HG02571 (cell line): ENCODE measurements around the gene PKN1.
"Not testable (repeated sequence)": the region's sequence is repeated elsewhere in the genome, so short reads cannot be mapped to it uniquely, and the experiment has no call there.

Source experiments
- ATAC-seq: cut with Tn5 transposase; IDR thresholded peaks from one replicate; pipeline ENCODE4 v1.9.1; 2021; ENCODE audit warnings: mild to moderate bottlenecking, moderate library complexity; ENCODE audit not compliant: unreplicated experiment

PKN1 gene

DNA sequence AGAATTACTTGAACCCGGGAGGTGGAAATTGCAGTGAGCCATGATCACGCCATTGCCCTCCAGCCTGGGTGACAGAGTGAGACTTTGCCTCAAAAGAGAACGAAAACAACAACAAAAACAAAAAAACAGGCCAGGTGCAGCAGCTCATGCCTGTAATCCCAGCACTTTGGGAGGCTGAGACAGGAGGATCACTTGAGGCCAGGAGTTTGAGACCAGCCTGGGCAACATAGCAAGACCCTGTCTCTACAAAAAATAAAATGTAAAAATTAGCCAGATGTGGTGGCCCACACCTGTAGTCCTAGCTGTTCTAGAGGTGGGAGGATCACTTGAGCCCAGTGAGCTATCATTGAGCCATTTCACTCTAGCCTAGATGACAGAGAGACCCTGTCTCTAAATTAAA lies 19.2 kb downstream of the PKN1 start:
- not testable (repeated sequence) for ATAC-seq

DNA sequence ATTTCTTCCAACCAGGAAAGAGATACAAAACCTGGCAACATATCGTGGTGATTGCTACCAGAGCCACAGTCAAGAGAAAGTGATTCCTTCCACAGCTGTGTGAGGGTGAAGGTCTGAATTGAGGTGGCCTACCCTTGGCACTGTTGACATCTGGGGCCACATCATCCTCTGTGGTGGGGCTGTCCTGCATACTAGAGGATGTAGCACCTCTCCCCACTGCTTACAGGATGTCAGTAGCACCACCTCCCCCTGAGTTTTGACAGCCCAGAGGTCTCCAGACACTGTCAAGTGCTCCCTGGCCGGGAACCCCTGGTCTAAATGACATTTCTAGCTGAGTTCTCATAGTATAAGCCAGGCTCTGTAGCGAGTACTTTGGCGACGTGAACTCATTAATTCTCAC lies 26.6 kb downstream of the PKN1 start:
- ATAC-seq: no peak

DNA sequence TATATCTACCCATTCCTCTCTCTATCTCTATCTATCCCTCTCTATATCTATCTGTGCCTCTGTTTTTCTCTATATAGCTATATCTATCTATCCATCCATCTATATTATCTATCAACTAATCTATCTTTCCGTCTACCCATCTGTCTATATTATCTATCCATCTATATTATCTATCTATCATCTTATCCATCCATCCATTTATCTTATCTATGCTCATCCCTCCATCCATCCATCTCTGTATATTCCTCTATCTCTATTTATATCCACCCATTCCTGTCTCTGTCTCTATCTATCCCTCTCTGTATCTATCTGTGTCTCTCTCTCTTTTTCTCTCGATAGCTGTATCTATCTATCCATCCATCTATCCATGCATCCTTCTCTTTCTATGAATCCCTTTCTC lies 27.8 kb downstream of the PKN1 start:
- no peak for ATAC-seq

DNA sequence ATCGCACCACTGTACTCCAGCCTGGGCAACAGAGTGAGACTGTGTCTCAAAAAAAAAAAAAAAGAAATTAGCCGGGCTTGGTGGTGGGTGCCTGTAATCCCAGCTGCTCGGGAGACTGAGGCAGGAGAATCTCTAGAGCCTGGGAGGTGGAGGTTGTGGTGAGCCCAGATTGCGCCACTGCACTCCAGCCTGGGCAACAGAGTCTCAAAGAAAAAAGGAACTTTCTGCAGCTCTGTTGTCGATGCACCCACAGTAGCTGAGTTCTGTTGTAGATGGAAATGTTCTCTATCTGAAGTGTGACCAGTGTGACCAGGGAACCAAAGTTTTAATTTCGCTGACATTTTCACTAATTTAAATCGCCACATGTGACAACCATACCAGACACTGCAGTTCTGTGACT lies 29.3 kb downstream of the PKN1 start:
- ATAC-seq: not testable (repeated sequence)

DNA sequence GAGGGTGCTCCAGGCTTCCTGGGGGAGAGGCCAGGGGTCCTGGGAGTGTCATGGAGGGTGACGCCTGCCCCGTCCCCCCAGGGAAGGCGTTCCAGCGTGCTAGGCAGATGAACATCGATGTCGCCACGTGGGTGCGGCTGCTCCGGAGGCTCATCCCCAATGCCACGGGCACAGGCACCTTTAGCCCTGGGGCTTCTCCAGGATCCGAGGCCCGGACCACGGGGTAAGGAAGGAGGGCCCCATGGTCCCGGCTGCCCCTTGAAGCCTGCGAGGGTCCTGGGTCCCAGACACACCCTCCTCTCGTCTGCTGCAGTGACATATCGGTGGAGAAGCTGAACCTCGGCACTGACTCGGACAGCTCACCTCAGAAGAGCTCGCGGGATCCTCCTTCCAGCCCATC lies 30.6 kb downstream of the PKN1 start:
- ATAC-seq: no peak

DNA sequence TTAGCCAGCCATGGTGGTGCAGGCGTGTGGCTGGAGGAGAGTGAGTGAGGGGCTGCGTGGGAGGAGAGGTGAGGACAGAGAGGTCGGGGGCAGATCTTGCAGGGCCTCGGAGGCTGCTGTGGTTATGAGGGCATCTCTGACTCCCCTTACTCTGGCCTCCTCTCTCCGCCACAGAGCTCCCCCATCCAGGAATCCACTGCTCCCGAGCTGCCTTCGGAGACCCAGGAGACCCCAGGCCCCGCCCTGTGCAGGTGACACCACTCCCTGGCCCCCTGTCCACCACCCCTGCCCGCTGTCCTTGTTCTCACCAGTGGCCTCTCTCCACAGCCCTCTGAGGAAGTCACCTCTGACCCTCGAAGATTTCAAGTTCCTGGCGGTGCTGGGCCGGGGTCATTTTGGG lies 34.3 kb downstream of the PKN1 start:
- ATAC-seq: no peak

DNA sequence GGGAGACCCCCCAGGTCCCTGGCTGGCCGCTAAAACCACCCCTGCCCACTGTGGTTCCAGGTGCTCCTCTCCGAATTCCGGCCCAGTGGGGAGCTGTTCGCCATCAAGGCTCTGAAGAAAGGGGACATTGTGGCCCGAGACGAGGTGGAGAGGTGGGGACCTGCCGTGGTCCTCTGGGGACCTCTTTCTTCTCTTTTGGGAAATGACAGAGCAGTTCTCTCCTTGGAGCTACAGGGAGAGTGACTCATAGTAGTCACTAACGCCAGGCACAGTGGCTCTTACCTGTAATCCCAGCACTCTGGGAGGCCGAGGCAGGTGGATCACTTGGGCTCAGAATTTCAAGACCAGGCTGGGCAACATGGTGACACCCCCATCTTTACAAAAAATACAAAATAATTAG lies 34.7 kb downstream of the PKN1 start:
- ATAC-seq: no peak

DNA sequence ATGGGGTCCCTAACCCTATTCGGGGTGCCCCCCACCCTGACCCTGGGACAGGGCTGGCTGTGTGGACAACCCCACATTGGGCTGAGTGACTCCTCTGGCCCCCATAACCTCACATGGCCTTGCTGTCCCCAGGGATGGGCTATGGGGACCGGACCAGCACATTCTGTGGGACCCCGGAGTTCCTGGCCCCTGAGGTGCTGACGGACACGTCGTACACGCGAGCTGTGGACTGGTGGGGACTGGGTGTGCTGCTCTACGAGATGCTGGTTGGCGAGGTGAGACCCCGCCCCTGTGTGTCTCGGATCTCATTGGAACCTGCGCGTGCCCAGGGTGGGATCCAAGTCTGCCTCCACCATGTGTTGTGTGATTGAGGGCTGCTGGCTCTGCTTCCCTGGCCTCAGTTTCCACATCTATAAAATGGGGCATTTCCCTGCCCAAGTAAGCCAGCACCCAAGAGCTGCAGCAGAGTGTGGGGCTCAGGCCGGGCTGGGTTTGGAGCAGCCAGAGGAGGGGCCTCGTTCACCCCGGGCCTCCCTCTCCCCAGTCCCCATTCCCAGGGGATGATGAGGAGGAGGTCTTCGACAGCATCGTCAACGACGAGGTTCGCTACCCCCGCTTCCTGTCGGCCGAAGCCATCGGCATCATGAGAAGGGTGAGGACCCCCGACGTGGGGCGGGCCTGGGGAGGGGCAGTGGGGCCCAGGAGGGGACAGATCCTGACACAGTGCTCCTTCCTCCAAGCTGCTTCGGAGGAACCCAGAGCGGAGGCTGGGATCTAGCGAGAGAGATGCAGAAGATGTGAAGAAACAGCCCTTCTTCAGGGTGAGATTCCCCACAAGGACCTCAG lies 37.1 kb downstream of the PKN1 start:
- ATAC-seq: no peak

DNA sequence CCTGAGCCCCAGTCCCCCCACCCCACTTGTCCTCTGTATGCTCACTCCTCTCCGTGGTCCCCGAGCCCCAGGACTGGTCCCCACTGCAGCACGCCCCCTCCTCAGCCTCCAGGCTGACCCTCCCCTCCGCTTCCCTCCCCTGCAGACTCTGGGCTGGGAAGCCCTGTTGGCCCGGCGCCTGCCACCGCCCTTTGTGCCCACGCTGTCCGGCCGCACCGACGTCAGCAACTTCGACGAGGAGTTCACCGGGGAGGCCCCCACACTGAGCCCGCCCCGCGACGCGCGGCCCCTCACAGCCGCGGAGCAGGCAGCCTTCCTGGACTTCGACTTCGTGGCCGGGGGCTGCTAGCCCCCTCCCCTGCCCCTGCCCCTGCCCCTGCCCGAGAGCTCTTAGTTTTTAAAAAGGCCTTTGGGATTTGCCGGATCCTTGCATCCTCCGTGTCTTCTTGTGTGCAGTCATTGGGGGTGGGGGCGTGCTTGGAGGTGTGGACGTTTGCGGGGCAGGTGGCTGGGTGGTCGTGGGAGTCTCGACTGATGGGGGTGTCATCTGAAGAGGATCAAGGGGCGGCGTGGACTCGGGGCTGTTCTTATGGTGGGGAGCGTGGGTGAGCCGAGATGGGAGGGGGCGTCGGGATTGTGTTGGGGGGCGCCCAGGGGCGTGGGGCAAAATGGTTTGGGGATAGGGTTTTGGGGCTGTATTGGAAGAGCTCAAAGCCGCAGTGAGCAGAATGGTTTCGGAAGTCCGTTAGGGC lies 38.5 kb downstream of the PKN1 start:
- ATAC-seq: no peak

DNA sequence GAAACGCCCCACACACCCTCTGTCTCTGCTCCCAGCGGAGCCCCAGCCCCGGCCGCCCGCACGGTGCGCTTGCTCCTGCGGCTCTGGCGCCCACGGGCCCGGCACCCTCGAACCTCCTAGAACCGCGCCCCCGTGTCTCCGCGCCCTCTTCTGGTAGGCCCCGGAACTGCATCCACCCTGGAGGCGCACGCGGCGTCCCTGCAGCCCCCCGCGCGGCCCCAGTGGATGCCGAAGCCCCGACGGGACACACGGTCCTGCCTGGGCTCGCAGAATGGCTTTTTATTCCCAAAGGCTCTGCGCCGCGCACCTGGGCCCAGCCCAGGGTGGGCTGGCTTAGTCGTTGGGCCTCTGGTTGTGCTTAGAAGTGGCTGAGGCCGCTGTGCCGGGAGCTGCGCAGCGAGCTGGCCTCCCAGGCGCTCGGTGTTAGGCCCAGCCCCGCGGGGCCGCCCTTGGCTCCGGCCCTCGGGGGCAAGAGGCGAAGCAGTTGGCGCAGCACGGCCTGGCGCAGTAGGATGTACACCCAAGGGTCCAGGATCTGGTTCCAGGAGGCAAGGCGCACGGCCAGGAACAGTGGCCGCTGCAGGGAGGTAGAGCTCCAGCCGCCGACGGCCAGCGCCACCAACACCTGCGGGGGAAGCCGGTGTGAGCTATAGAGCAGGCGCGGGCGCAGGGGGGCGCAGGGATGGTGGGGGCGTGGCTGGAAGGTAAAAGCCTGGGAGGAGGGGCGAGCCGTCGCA lies 39.3 kb downstream of the PKN1 start:
- no peak for ATAC-seq

DNA sequence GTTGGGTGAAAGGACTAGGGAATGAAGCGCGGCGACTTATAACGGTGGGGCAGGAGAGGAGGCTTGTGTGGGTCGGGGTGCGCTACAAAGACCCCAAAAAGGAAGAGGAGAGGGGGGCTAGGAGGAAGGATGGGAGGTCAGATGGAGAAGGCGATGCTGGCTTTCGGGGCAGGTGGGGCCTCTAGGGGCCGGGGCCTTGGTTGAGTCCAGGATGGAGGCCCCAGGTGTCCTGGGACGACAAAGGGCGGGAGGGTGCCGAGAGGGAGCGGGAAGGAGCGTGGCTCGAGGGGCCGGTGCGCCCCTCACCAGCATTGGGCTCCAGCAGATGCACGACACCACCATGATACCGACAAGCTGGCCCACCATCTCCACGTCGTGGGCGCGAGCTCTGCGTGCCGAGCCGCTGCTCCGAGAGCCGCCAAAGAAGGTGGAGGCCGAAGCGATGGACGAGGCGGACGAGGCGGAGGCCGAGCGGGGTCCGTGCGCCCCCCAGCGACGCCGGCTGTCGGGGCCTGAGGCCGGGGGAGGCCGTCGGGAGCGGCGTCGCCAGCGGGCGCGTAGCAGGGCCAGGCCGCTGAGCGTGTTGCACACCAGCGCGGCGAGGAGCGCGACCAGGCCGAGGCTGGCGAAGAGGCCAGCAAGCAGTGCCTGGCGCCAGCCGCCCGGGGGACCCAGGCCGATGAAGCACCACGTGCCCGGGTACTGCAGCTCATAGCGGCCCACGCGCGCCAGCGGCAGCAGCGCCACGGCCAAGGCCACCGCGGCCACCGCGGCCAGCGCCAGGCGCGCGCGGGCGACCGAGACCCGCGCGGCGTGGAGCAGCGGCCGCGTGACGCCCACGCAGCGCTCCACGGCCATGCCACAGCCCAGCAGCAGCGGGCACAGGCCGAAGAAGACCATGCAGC lies 40.2 kb downstream of the PKN1 start:
- ATAC-seq: no peak

DNA sequence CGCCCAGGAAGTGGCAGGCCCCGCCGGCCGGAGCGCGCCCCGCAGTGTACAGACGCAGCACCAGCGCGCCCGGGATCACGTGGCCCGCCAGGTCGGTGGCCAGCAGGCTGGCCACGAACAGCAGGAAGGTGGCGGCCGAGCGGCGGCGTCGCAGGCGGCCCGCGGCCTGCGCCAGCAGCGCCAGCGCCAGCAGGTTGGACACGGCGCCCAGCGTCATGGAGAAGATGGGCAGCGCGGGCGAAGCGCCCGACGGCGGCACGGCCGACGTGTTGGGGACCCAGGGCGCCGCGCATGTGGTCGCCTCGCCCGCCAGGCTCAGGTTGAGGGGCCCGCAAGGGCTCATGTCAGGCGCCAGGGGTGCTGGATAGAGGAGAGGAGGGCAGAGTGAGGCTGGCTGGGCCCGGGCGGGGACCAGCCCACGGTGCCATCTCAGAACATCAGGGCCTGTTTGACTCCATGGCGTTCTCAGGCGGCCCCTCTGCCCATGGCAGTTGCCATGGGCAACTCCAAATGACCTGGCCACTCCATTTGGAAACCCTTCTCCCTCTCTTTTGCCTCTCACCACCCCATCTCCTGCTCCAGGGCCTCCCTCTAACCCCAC lies 41.0 kb downstream of the PKN1 start:
- ATAC-seq: no peak

DNA sequence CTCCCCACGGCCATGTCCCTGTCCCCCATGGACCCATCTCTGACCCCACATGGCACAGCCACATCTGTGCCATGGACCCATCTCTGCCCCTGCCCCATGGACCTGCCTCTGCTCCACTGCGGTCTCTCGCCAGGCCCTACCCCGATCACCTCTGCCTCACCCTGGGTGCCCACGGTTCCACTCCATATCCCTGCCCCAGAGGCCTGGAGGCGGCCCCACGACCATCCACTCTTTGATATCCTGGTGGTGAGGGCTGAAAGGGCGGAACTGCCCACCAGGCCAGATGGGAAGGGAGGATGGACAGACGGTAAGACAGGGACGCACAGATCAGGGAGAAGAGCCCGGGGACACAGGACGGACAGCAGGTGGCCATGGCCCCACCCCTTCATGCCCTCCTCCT lies 41.7 kb downstream of the PKN1 start:
- ATAC-seq: no peak

DNA sequence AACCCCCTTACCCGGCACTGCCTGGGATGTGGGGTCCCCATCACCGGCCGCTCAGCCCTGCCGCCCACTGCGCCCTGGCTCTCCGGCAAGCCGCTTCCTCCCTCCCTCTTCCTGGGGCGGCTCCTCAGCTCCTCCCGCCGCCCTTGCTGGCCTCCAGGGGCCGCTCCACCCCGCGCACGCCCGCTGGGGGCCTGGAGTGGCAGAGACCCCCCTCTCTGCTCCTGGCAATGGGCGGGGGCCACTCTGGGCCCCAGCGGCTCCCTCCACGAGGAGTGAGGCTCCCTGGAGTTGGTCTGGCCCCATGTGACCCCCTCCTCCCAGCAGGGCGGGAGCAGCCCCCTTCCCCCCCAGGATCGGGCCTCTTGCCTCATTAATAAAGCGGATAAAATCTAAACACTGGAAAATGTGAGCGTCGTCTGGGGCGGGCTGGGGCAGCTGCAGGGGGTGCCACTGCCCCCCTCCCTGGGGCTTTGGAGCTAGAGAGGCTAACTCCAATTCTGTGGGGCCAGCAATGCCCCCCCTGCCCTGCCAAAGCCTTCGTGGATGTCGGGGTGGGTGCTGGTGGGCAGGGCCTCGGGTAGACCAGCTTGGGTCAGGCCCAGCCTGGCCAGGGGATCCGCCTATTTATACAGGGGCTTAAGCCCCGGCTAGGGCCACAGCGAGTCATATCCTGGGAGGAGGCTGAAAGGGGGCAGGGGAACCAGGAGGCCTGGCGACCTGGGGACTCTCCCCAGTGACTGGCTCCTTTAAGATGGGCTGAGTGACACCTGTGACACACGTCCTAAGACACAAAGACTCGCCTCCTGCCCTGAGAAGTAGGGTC lies 42.4 kb downstream of the PKN1 start, which contains the start of gene PTGER1:
TSS of gene PTGER1 (minus strand) at position 104 of the 823 bp plus-strand sequence. CDS start 1,034 bp downstream, outside the sequence.
- ATAC-seq: no peak

DNA sequence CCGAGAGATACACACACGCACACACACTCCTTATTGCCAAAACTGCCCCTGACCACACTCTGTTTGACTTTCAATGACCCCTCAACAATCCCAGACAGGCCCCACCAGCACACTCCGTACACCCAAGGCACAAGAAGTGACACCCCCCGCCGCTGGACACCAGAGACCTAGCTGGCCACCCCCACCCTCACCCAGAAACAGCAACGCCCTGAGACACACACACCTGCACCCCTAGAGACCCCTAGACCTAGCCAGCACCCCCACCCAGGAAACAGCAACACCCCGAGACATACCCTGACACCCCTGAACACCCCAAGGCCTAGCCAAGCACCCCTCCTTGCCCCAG lies 43.2 kb downstream of the PKN1 start:
- ATAC-seq: no peak

DNA sequence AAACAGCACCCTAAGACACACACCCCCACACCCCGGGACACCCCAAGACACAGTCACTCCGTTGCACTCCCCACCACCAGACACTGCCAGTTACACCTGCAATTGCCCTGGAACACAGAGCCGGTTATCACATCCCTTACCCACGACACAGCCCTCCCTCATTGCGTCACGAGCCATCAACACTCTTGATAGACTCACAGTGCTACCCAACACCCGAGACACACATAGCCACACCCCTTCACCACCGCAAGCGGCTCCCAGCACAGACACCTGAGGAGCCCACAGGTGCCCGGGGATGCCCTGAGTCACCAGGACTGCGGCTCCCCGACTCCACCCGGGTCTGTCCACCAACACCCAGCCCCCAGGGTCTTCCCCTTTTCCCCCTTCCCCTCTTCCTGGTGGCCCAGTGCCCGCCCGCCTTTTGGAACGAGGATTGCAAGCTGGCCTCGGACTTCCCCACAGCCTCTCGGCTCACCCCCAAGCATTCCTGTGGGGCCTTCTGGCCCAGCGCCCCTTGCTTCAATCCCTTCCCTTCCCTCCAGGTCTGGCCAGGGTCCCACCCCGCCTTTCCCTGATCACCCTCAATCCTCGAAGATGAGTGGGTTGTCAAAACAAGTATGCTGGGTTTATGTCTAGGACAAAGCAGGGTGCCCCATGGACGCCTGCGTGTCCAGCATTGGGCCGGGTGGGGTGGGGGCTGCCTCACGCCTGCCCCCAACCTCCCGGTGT lies 43.7 kb downstream of the PKN1 start:
- no peak for ATAC-seq

DNA sequence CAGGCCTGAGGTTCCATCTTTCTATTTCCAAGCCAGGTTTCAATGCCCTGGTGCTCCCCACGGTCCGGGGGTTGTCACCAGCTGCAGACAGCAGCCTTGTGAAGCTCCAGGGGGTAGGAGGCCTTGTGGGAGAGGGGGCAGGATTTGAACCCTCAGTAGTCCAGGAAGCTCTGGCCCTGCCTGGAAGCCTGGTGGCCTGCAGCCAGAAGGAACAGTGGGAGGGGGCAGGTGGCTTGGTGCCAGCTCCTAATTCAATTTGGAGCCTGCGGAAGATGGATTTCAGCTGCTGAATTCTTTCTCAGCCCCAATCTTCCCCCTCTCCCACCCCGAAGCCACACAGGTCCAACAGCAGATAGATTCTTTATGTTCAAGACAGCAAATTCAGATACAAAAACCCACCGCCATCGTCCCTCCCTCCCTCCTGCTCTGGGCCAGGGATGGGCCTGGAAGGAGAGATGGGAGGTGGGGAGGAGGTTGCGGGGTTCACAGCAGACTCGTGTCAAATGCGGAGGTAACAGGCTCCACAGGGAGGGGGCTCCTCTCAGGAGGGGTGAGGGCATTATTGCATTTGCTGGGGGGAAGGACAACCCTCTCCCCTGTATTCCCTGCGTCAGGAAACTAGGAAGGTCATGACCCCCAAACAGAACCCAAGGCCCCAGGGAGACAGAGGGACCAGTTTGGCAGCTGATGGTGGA lies 44.5 kb downstream of the PKN1 start:
- no peak for ATAC-seq

DNA sequence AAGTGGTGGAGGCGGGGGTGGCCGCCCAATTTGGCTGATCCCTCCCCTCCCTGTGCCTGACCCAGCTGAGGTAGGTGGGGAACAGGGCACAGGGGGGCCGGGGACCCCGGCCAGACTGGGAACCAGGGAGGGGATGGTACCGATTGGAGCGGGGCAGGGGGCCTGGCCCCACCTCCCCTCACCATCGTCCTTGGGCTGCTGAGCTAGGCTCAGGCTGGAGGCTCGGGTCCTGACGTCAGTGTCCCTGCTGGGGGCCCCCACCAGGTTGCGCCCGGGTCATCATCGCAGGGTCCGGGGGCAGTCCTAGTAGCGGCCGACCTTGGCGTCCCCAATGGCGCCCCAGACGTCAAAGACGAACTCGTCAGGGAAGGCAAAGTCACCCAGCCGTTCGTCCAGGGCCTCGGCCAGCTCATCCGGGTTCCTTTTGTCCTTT lies 45.0 kb downstream of the PKN1 start:
- ATAC-seq: no peak
